Caco-2 (cell line): ENCODE measurements around the gene ETFB. TPM values are rescaled to one million over a fixed set of nuclear protein-coding genes. Genes with fewer than 3 reads are reported as not detected.

Experiments
- BruUV-seq: library from RNA; stranded (reverse); fragments of 400-500 nt; replicated peaks from 2 replicates; lab custom pipeline; 2021; lab: Mats Ljungman, UMichigan
- CTCF ChIA-PET: fragments of 300-600 bp; sonication (Branson Sonifier 250); formaldehyde crosslinking; loops from one replicate; lab custom pipeline; 2022; ENCODE audit warnings: antibody characterized with exemption; lab: Charles Lee
- POLR2A ChIA-PET: fragments of 300-600 bp; sonication (Branson Sonifier 250); formaldehyde crosslinking; loops from one replicate; lab custom pipeline; 2022; ENCODE audit warnings: antibody characterized with exemption; lab: Charles Lee
- DNase-seq, 2 experiments: peaks; one replicate each; pipeline versions ENCODE4 v3.0.0 to v3.0.0-alpha.2; 2020 to 2022
- H3K27me3 ChIP-seq: replicated peaks from 2 replicates; pipeline ENCODE4 v1.6.0; 2011; ENCODE audit warnings: low read length; ENCODE audit not compliant: control insufficient read depth, insufficient read depth
- H3K36me3 ChIP-seq: 2 replicates; pipeline ENCODE4 v1.5.1; 2011; ENCODE audit warnings: low read length; ENCODE audit not compliant: control insufficient read depth, insufficient read depth
- H3K4me1 ChIP-seq: fragments of 250-450 bp; sonication (Bioruptor Pico); 2 replicates; pipeline ENCODE4 v1.5.1; 2020; ENCODE audit warnings: mild to moderate bottlenecking
- H3K4me3 ChIP-seq: 2 replicates; pipeline ENCODE4 v1.5.1; 2011; ENCODE audit warnings: low read depth, mild to moderate bottlenecking, control low read depth, low read length
- H3K9me3 ChIP-seq: fragments of 250-450 bp; sonication (Bioruptor Pico); 2 replicates; pipeline ENCODE4 v1.5.1; 2020; ENCODE audit warnings: mild to moderate bottlenecking, moderate library complexity
- H3K27ac Mint-ChIP-seq: one replicate; pipeline ENCODE4 v1.8.0; 2022; ENCODE audit warnings: mixed read lengths; ENCODE audit not compliant: unreplicated experiment
- H3K27me3 Mint-ChIP-seq: one replicate; pipeline ENCODE4 v1.8.0; 2022; ENCODE audit warnings: mixed read lengths; ENCODE audit not compliant: insufficient read depth, unreplicated experiment
- H3K36me3 Mint-ChIP-seq: one replicate; pipeline ENCODE4 v1.8.0; 2022; ENCODE audit warnings: mild to moderate bottlenecking, mixed read lengths; ENCODE audit not compliant: insufficient read depth, unreplicated experiment
- H3K4me1 Mint-ChIP-seq: one replicate; pipeline ENCODE4 v1.8.0; 2022; ENCODE audit warnings: low read depth, mixed read lengths; ENCODE audit not compliant: unreplicated experiment
- H3K4me3 Mint-ChIP-seq: one replicate; pipeline ENCODE4 v1.8.0; 2022; ENCODE audit warnings: mild to moderate bottlenecking, moderate library complexity, mixed read lengths; ENCODE audit not compliant: unreplicated experiment
- H3K9me3 Mint-ChIP-seq: one replicate; pipeline ENCODE4 v1.8.0; 2022; ENCODE audit warnings: mixed read lengths; ENCODE audit not compliant: unreplicated experiment
- intact Hi-C: fragments of 100-400 bp; cut with micrococcal nuclease; formaldehyde crosslinking; loops from one replicate; pipeline ENCODE4 v1.10.0; 2022; ENCODE audit not compliant: unreplicated experiment
- total RNA-seq: library from RNA; stranded (reverse); gene quantifications from 2 replicates; pipeline ENCODE4 v1.2.3, GENCODE V29; 2022
- TF ChIP-seq, protein P1 (sequence below), 2 experiments: fragments of 200-600 bp in 1 of 2; IDR thresholded peaks; 1 replicate in 1 of 2; 2 replicates in 1 of 2; pipeline versions ENCODE4 v1.5.1 to v1.8.0; 2011 to 2022; ENCODE audit warnings: antibody characterized with exemption in 1 of 2, control low read depth in 1 of 2, inconsistent platforms in 1 of 2, low read depth in 1 of 2, low read length in 1 of 2, mild to moderate bottlenecking in 1 of 2, moderate library complexity in 1 of 2; ENCODE audit not compliant: insufficient read depth in 1 of 2, severe bottlenecking in 1 of 2, unreplicated experiment in 1 of 2

Gene ETFB
- total RNA-seq, 1 experiment from 2014 or later, result 228 TPM

DNA sequence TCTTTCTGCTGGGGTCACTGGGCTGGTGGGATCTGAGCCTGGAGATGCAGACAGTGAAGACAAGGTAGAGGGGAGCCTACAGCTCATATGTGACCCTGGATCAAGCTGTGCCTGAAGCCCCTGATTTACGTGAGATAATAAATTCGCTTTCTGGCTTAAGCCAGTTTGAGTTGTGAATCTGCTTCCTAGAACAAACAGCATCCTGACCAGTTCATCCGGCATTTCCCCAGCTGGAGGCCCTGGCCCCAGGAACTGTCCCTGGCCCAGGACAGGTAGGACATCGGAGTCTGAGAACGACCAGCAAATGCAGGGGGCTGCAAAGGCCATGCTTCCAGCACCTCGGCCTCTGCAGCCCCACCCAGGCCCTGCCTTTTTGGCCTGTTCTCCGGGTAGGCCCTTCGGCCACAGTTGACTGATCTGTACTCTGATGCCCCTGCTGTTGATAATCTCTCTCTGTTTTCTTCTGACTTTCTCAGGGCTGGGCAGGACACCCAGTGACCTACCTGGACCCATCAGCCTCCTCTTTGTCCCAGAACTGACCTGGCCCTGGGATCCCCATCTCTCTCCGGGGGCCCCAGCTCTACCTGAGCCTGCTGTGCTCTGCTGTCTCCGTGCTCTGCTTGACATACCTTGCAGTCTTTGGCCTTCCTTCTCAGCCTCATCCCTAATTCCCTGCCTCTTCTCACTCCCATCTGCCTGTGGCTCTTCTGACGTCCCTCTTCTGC is 14.8 kb downstream of the ETFB start:
- peaks cover 49% of the 10 kb centered on the region for H3K4me1 ChIP-seq
- peak overlapping the region; percentile 79 for H3K27ac Mint-ChIP-seq
- no peaks in the 10 kb centered on the region for H3K27me3 ChIP-seq
- no peaks in the 10 kb centered on the region for H3K27me3 Mint-ChIP-seq
- intact Hi-C loops, result loop anchor here (2.0 kb wide), 1 partner anchor 15 kb away; the partner anchor contains the start of gene ETFB
- H3K9me3 ChIP-seq, result no peaks in the 10 kb centered on the region
- H3K4me3 Mint-ChIP-seq, result peak overlapping the region; percentile 4
- H3K4me1 Mint-ChIP-seq, result peaks cover 43% of the 10 kb centered on the region
- H3K9me3 Mint-ChIP-seq, result no peaks in the 10 kb centered on the region
- H3K4me3 ChIP-seq, result no peak overlapping the region
- peaks cover 5% of the 10 kb centered on the region for H3K36me3 ChIP-seq
- ChIA-PET POLR2A (no interaction called here), CTCF (interaction anchor here (0.7 kb wide), 1 partner anchor 70 kb away, joined by 3 read pairs; no protein-coding TSS in a partner anchor)
- H3K36me3 Mint-ChIP-seq, result peaks cover 75% of the 10 kb centered on the region
- DNase-seq, result no peak
- no TSS peak for BruUV-seq
- TF ChIP-seq, protein P1, sequence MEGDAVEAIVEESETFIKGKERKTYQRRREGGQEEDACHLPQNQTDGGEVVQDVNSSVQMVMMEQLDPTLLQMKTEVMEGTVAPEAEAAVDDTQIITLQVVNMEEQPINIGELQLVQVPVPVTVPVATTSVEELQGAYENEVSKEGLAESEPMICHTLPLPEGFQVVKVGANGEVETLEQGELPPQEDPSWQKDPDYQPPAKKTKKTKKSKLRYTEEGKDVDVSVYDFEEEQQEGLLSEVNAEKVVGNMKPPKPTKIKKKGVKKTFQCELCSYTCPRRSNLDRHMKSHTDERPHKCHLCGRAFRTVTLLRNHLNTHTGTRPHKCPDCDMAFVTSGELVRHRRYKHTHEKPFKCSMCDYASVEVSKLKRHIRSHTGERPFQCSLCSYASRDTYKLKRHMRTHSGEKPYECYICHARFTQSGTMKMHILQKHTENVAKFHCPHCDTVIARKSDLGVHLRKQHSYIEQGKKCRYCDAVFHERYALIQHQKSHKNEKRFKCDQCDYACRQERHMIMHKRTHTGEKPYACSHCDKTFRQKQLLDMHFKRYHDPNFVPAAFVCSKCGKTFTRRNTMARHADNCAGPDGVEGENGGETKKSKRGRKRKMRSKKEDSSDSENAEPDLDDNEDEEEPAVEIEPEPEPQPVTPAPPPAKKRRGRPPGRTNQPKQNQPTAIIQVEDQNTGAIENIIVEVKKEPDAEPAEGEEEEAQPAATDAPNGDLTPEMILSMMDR (IDR thresholded peaks at IDR 0.05; ENCODE audit: insufficient read depth in 1 of 2, low read depth in 1 of 2, low read length in 1 of 2, severe bottlenecking in 1 of 2, unreplicated experiment in 1 of 2), result no peak

DNA sequence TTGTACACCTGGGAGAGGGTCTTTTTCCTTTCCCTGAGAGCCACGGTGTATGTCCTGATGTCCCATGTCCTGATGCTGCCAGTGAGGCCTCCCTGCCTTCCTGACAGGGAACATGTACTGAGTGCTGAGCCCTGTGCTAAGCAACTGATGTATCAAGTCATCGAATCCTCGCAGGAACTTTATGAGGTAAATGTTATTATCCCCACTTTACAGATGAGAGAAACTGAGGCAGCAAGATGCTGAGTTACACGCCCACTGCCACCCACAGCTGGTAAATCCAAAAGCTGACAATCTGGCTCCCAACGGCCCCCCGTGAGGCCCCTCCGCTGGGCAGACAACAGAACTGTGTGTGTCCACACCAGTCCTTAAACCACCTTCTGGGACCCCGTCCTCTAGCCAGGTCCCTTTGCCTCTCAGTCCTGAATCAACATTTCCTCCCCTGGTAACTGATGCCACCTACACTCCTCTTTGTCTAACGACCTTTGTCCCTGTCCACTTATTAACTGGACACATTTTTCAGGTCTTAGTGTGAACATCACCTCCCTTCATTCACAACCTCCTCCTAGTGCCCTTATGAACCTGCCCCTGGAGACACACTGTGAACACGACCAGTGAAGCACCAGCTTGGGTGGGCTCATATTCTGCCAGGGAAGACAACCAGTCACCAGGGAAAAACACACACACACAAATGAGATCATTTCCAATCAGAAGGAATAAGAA is 18.8 kb downstream of the ETFB start:
- POLR2A ChIA-PET, result no interaction called here

DNA sequence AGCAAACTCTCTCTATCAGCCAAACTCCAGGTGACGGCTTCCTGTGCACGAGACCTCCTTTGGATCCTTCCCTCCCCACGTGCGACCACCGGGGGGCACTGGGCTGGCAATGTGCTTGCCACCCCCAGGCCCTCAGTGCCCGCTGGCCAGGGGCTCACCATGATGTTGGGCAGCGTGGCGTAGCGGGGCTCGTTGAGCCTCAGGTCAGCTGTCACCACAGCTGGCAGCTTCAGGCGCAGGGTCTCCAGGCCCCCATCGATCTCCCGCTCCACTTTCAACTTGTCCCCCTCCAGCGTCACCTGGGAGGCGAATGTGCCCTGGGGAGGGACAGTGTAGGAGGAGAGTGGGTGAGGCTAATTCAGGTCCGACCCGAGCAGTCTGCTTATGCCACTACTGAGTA is 19.4 kb downstream of the ETFB start:
- ChIA-PET POLR2A (no interaction called here), CTCF (interaction anchor here (1.1 kb wide), 1 partner anchor 19 kb away, joined by 4 read pairs; no protein-coding TSS in a partner anchor)
- no TSS peak for BruUV-seq
- TF ChIP-seq, protein P1 (IDR thresholded peaks at IDR 0.05; ENCODE audit: insufficient read depth in 1 of 2, low read depth in 1 of 2, low read length in 1 of 2, severe bottlenecking in 1 of 2, unreplicated experiment in 1 of 2), result no peak
- Mint-ChIP-seq H3K4me3 (no peak overlapping the region), H3K9me3 (no peaks in the 10 kb centered on the region), H3K27me3 (no peaks in the 10 kb centered on the region), H3K4me1 (peaks cover 28% of the 10 kb centered on the region), H3K27ac (no peak overlapping the region), H3K36me3 (peaks cover 63% of the 10 kb centered on the region)
- Histone ChIP-seq H3K9me3 (no peaks in the 10 kb centered on the region), H3K27me3 (no peaks in the 10 kb centered on the region), H3K4me3 (no peak overlapping the region), H3K36me3 (peaks cover 5% of the 10 kb centered on the region), H3K4me1 (peaks cover 46% of the 10 kb centered on the region)
- intact Hi-C loops, result no loop called here
- DNase-seq, result no peak

More for the DNA sequence above, 18.8 kb downstream of the ETFB start:
- Histone ChIP-seq H3K9me3 (no peaks in the 10 kb centered on the region), H3K36me3 (peaks cover 7% of the 10 kb centered on the region), H3K4me1 (peaks cover 40% of the 10 kb centered on the region), H3K4me3 (no peak overlapping the region), H3K27me3 (no peaks in the 10 kb centered on the region)
- no peak for DNase-seq
- intact Hi-C loops, result no loop called here
- no peak overlapping the region for H3K4me3 Mint-ChIP-seq
- H3K9me3 Mint-ChIP-seq, result no peaks in the 10 kb centered on the region
- peaks cover 28% of the 10 kb centered on the region for H3K4me1 Mint-ChIP-seq
- no TSS peak for BruUV-seq
- no peaks in the 10 kb centered on the region for H3K27me3 Mint-ChIP-seq
- CTCF ChIA-PET, result interaction anchor here (1.1 kb wide), 1 partner anchor 18 kb away, joined by 4 read pairs; no protein-coding TSS in a partner anchor
- H3K27ac Mint-ChIP-seq, result peak overlapping the region; percentile 2
- TF ChIP-seq, protein P1 (IDR thresholded peaks at IDR 0.05; ENCODE audit: insufficient read depth in 1 of 2, low read depth in 1 of 2, low read length in 1 of 2, severe bottlenecking in 1 of 2, unreplicated experiment in 1 of 2), result no peak
- H3K36me3 Mint-ChIP-seq, result peaks cover 66% of the 10 kb centered on the region
